Stimulated activated CD4-positive, alpha-beta T cell treated with anti-CD3 and anti-CD28 coated beads, TNF-alpha, amount 100 ng/mL, for 48 hours (primary cell): ENCODE measurements around the gene RHOBTB3.

Experiments
- DNase-seq, 3 donors: peaks; one replicate each; pipeline ENCODE4 v3.0.0-alpha.2; 2020; ENCODE audit warnings: low read depth in 3 of 3

The RHOBTB3 gene

DNA sequence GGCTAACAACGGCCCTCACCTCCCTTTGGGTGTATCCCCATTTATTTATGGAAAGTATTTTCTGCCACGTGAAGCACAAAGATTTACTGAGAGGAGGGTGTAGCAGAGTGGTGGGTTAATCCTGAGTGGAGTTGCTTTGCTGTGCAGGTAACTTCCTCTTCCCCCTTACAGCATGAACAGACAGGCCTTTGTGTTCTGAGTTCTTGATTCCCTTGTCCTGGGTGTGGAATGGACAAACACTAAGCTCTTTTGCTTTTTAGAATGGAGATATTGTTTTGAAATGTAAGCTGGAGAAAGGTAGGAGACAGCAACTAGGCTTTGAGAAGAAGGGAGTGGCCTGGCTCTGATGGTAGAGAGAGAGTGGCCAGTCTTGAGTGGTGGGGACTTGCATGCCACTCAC is 108.5 kb downstream of the RHOBTB3 start:
- DNase-seq, result no peak

DNA sequence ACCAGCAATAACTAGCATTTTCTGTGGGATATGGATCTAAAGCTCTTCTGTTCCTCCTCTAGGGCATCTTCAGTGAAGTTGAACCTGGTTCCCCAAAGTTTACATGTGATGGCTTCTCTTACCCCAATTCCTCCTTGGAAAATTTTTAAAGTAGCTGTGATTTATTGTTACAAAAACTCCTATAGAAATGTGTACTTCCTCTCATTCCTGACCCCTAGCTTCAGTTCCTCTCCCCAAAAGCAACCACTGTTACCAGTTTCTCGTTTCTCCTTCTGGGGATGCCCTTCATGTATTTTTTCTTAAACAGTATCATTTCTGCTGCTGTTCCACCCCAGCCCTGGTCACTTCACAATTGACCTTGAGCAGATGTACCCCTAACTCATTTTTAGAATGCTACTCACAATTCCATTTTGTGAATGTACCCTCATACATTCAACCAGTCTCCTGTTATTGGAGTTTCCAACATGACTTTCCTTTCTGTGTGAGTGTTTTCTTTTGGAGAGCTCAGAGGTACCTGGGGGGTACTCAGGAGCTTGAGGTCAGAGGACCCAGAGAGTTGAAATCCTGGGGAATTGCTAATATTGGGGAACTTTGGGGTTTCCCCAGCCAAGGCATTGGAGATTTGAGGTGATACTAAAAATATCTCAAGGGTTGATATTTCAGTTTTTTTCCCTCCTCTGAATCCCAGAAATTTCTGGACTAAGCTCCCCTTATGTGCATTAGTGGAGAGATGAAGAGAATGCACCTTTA is 110.0 kb downstream of the RHOBTB3 start:
- DNase-seq, result no peak

DNA sequence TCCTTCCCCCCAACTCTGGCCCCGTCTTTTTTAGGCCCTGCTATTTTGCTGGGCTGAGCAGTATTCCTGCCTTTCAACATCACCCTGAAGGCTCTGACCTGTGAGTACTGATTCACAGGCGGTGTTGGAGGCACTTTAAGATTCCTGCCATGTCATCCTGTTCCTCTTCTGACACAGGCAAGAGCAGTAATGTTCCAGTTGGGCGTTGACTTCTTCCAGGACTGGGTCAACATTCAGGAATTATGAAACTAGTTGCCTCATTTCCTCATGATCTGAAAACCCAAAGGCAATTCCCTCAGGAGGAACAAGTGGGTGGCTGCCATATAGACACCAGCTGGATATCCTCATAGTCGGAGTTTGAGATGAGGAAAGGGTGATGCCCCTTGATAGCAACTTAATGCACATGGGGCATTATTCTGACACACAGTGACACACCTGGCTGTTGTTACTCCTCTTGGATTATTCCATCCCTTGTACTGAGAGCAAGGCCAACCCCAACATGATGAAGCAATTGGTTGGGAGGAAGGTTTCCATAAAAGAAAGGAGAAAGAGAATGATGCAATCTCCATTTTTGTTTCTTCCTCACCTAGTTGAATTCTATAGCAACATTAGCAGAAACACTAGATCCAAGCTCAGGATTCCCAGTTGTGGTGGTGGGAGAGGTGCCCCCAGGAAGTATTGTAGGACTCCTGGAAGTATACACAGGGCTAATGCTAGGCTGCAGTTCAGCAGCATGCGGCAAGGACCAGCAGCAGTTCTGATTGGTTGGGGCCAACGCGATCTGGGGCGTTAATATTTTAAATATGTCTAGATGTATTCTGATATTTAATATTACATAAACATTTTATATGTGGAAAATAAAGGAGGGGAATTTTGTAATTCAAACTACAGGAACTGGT is 111.0 kb downstream of the RHOBTB3 start:
- no peak for DNase-seq

- peak in 2 of 3 donors; percentile 42 to 60 for DNase-seq
Measured at GRCh38 chr5:95842854-95843544, 111.9 kb downstream of the RHOBTB3 start.

GRCh38 chr5:95843733-95844223 is 112.6 kb downstream of the RHOBTB3 start:
- no peak for DNase-seq

DNA sequence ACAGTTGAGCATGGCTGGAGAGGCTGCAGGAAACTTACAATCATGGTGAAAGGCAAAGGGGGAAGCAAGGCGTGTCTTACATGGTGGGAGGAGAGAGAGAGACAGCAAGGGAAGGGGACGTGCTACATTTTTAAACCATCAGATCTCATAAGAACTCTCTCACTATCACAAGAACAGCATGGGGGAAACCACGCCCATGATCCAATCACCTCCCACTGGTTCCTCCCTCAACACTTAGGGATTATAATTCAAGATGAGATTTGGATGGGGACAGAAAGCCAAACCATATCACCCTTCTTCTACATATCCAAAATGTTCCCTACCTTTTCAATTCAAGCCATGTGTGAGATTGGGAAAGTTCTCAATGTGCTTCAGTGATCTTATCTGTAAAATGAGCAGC is 114.3 kb downstream of the RHOBTB3 start:
- DNase-seq, result no peak
